D341Med (cell line): ENCODE data around the gene IRX4.

Experiments used
- DNase-seq: peaks from one replicate; pipeline ENCODE4 v3.0.0; 2012; ENCODE audit warnings: low spot score

IRX4 gene

GRCh38 chr5:1891391-1891790 lies 8.7 kb upstream of the IRX4 start:
- no peak for DNase-seq

- no peak for DNase-seq
Observed at GRCh38 chr5:1890296-1890695, 7.6 kb upstream of the IRX4 start.

GRCh38 chr5:1889321-1890065 lies 6.8 kb upstream of the IRX4 start:
- no peak for DNase-seq

GRCh38 chr5:1888541-1889251 lies 6.0 kb upstream of the IRX4 start:
- DNase-seq = no peak

GRCh38 chr5:1887588-1888360 lies 5.0 kb upstream of the IRX4 start:
- no peak for DNase-seq

- peak; percentile 48 for DNase-seq
Observed at GRCh38 chr5:1886846-1887587, 4.3 kb upstream of the IRX4 start.

- no peak for DNase-seq
Observed at GRCh38 chr5:1885868-1886845, 3.4 kb upstream of the IRX4 start.

GRCh38 chr5:1885404-1885755 lies 2.7 kb upstream of the IRX4 start:
- no peak for DNase-seq

GRCh38 chr5:1884678-1885403 lies 2.1 kb upstream of the IRX4 start:
- no peak for DNase-seq

GRCh38 chr5:1883925-1884677 lies 1.4 kb upstream of the IRX4 start:
- no peak for DNase-seq

GRCh38 chr5:1883120-1883924 lies 597 bp upstream of the IRX4 start:
- peak; percentile 71 for DNase-seq

- DNase-seq = no peak
Observed at GRCh38 chr5:1881731-1882336, 891 bp downstream of the IRX4 start.

- DNase-seq = no peak
Observed at GRCh38 chr5:1881098-1881572, 1.6 kb downstream of the IRX4 start.

GRCh38 chr5:1880377-1881025 lies 2.2 kb downstream of the IRX4 start:
- DNase-seq = no peak

- DNase-seq = no peak
Observed at GRCh38 chr5:1879292-1880263, 3.1 kb downstream of the IRX4 start.

- DNase-seq = no peak
Observed at GRCh38 chr5:1878050-1878849, 4.5 kb downstream of the IRX4 start.
